GM12892 (cell line): Measurements from ENCODE around the gene R3HDM4.
"Not testable (repeated sequence)": the region's sequence is repeated elsewhere in the genome, so short reads cannot be mapped to it uniquely, and the experiment has no call there.

Experiments
- DNase-seq: peaks from one replicate; pipeline ENCODE4 v3.0.0; 2011; ENCODE audit not compliant: insufficient read length
- FAIRE-seq: peaks from 2 replicates; lab custom pipeline; 2011; peaks lifted over from hg19 to GRCh38; lab: Jason Lieb, UNC
- POLR2A ChIP-seq: IDR thresholded peaks from 2 replicates; pipeline ENCODE4 v1.6.1; 2011; ENCODE audit warnings: low read depth, low read length, control low read depth
- POLR2AphosphoS5 ChIP-seq: IDR thresholded peaks from 2 replicates; pipeline ENCODE4 v1.6.1; 2011; ENCODE audit warnings: low read depth, low read length, control low read depth
- TAF1 ChIP-seq: IDR thresholded peaks from 2 replicates; pipeline ENCODE4 v1.6.1; 2011; ENCODE audit warnings: low read depth, mild to moderate bottlenecking, control low read depth, low read length, borderline replicate concordance

The R3HDM4 gene

GRCh38 chr19:879711-880438 lies 33.1 kb downstream of the R3HDM4 start:
- TF ChIP-seq TAF1, result no peak
- no peak for TF ChIP-seq POLR2A
- no peak for DNase-seq
- FAIRE-seq, result no peak

DNA sequence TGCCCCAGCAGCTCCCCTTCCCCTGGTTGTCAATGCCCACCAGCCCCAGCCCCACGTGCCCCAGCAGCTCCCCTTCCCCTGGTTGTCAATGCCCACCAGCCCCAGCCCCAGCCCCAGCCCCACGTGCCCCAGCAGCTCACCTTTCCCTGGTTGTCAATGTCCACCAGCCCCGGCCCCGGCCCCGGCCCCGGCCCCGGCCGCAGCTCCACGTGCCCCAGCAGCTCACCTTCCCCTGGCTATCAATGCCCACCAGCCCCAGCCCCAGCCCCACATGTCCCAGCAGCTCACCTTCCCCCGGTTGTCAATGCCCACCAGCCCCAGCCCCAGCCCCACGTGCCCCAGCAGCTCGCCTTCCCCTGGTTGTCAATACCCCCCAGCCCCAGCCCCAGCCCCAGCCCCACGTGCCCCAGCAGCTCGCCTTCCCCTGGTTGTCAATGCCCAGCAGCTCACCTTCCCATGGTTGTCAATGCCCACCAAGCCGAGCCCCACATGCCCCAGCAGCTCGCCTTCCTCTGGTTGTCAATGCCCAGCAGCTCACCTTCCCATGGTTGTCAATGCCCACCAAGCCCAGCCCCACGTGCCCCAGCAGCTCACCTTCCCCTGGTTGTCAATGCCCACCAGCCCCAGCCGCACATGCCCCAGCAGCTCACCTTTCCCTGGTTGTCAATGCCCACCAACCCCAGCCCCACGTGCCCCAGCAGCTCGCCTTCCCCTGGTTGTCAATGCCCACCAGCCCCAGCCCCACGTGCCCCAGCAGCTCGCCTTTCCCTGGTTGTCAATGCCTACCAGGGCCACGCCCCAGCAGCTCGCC lies 34.1 kb downstream of the R3HDM4 start:
- not testable (repeated sequence) for FAIRE-seq, DNase-seq

DNA sequence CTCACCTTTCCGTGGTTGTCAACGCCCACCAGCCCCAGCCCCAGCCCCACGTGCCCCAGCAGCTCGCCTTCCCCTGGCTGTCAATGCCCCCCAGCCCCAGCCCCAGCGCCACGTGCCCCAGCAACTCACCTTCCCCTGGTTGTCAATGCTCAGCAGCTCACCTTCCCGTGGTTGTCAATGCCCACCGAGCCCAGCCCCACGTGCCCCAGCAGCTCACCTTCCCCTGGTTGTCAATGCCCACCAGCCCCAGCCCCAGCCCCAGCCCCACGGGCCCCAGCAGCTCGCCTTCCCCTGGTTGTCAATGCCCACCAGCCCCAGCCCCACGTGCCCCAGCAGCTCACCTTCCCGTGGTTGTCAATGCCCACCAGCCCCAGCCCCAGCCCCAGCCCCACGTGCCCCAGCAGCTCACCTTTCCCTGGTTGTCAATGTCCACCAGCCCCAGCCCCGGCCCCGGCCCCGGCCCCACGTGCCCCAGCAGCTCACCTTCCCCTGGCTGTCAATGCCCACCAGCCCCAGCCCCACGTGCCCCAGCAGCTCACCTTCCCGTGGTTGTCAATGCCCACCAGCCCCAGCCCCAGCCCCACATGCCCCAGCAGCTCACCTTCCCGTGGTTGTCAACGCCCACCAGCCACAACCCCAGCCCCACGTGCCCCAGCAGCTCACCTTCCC lies 34.9 kb downstream of the R3HDM4 start:
- DNase-seq, FAIRE-seq: not testable (repeated sequence)

GRCh38 chr19:876780-877314 lies 36.2 kb downstream of the R3HDM4 start:
- TF ChIP-seq POLR2A (no peak), POLR2AphosphoS5 (no peak), TAF1 (no peak)
- FAIRE-seq, result no peak
- DNase-seq, result no peak

DNA sequence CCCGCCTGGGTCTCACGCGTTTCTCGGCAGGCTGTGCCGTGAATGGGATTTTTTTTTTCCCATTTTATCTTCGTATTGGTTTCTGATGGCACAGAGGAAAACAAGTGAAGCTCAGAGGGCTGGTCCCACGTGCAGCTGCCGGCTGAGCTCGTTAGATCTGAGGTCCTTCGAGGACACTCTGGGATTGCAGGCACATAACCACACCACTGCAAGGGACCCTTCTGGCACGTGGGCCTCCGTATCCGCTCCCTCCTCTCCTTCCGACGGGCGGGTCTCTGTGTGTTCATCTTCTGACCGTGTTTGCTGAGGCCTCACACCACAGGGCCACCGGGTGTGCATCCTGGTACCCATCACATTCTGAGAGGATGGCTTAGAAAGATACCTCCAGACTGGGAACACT lies 36.9 kb downstream of the R3HDM4 start:
- no peak for DNase-seq
- TF ChIP-seq POLR2A (no peak), POLR2AphosphoS5 (no peak), TAF1 (no peak)
- no peak for FAIRE-seq

- DNase-seq, result no peak
- no peak for FAIRE-seq
- TF ChIP-seq POLR2A (no peak), TAF1 (no peak), POLR2AphosphoS5 (no peak)
These were observed 37.6 kb downstream of the R3HDM4 start for GRCh38 chr19:875265-875879.

- no peak for FAIRE-seq
- no peak for DNase-seq
- TF ChIP-seq POLR2AphosphoS5 (no peak), POLR2A (no peak), TAF1 (no peak)
These were observed 39.4 kb downstream of the R3HDM4 start for GRCh38 chr19:873561-874041.

- FAIRE-seq (peak; percentile 97), DNase-seq (peak; percentile 86)
- no peak for TF ChIP-seq TAF1
- no peak for TF ChIP-seq POLR2A
- no peak for TF ChIP-seq POLR2AphosphoS5
These were observed 39.9 kb downstream of the R3HDM4 start for GRCh38 chr19:873084-873483.

- FAIRE-seq, result no peak
- DNase-seq, result peak; percentile 97
- no peak for TF ChIP-seq POLR2A
- no peak for TF ChIP-seq TAF1
- no peak for TF ChIP-seq POLR2AphosphoS5
These were observed 40.6 kb downstream of the R3HDM4 start for GRCh38 chr19:872266-872951.

- TF ChIP-seq TAF1 (no peak), POLR2A (no peak), POLR2AphosphoS5 (no peak)
- DNase-seq (no peak), FAIRE-seq (no peak)
These were observed 41.4 kb downstream of the R3HDM4 start for GRCh38 chr19:871446-872265.
